Epidermal melanocyte (primary cell): ENCODE measurements around the gene PCIF1.

Source experiments
- DNase-seq: peaks from one replicate; pipeline ENCODE4 v3.0.0; 2011; ENCODE audit warnings: low spot score; ENCODE audit not compliant: insufficient read length

Gene PCIF1

GRCh38 chr20:45904583-45905504 lies 29.6 kb upstream of the PCIF1 start:
- no peak for DNase-seq

- DNase-seq, result no peak
Observed at GRCh38 chr20:45905505-45906079, 28.9 kb upstream of the PCIF1 start.

GRCh38 chr20:45907219-45907948 lies 27.1 kb upstream of the PCIF1 start:
- DNase-seq, result no peak

GRCh38 chr20:45908084-45908483 lies 26.4 kb upstream of the PCIF1 start:
- DNase-seq, result no peak

- DNase-seq, result no peak
Observed at GRCh38 chr20:45909336-45909808, 25.1 kb upstream of the PCIF1 start.

GRCh38 chr20:45909817-45910669 lies 24.4 kb upstream of the PCIF1 start:
- DNase-seq, result no peak

GRCh38 chr20:45910670-45911485 lies 23.6 kb upstream of the PCIF1 start:
- DNase-seq, result peak; percentile 91

GRCh38 chr20:45911486-45912343 lies 22.8 kb upstream of the PCIF1 start, which contains the start of gene PLTP:
Gene PLTP, minus strand, starts transcription at chr20:45912155. Its CDS starts 703 bp downstream, at chr20:45911452.
- no peak for DNase-seq

GRCh38 chr20:45912344-45912682 lies 22.2 kb upstream of the PCIF1 start:
- DNase-seq, result no peak

GRCh38 chr20:45913116-45913515 lies 21.4 kb upstream of the PCIF1 start:
- DNase-seq, result no peak

- no peak for DNase-seq
Observed at GRCh38 chr20:45917790-45918141, 16.7 kb upstream of the PCIF1 start.

- no peak for DNase-seq
Observed at GRCh38 chr20:45918182-45918737, 16.2 kb upstream of the PCIF1 start.

- no peak for DNase-seq
Observed at GRCh38 chr20:45918779-45919537, 15.5 kb upstream of the PCIF1 start.

GRCh38 chr20:45919542-45920399 lies 14.7 kb upstream of the PCIF1 start:
- DNase-seq, result no peak

- no peak for DNase-seq
Observed at GRCh38 chr20:45920462-45921336, 13.8 kb upstream of the PCIF1 start.
